H1 (cell line): ENCODE measurements around the gene F11R. TPM values are rescaled to one million over a fixed set of nuclear protein-coding genes. Genes with fewer than 3 reads are reported as not detected.

Experiments used
- CTCF ChIA-PET: fragments of 300-600 bp; sonication (Branson Sonifier 250); formaldehyde crosslinking; loops from one replicate; lab custom pipeline; 2021; ENCODE audit not compliant: partially characterized antibody; lab: Charles Lee
- POLR2A ChIA-PET: fragments of 300-600 bp; sonication (Branson Sonifier 250); formaldehyde crosslinking; loops from one replicate; lab custom pipeline; 2021; ENCODE audit warnings: inconsistent platforms; ENCODE audit not compliant: partially characterized antibody; lab: Charles Lee
- DNase-seq, 2 experiments: peaks; one replicate each; pipeline versions ENCODE4 v3.0.0 to v3.0.0-alpha.2; 2010 to 2022; ENCODE audit warnings: low spot score in 2 of 2, low read depth in 1 of 2, mixed read lengths in 1 of 2
- FAIRE-seq: peaks from 2 replicates; lab custom pipeline; 2011; peaks lifted over from hg19 to GRCh38; lab: Jason Lieb, UNC
- H2AFZ ChIP-seq: 2 replicates; pipeline ENCODE4 v1.8.1; 2012; ENCODE audit warnings: low read length, inconsistent platforms
- H2AK5ac ChIP-seq: 2 replicates; pipeline ENCODE4 v1.6.1; 2013; ENCODE audit warnings: low read depth, low read length
- H2BK120ac ChIP-seq: replicated peaks from 2 replicates; pipeline ENCODE3; 2013; ENCODE audit warnings: low read depth, low read length, inconsistent platforms
- H2BK12ac ChIP-seq: 2 replicates; pipeline ENCODE4 v1.6.1; 2013; ENCODE audit warnings: low read depth, low read length
- H2BK15ac ChIP-seq: 2 replicates; pipeline ENCODE4 v1.6.1; 2013; ENCODE audit warnings: low read length
- H2BK20ac ChIP-seq: 2 replicates; pipeline ENCODE4 v1.6.1; 2013; ENCODE audit warnings: low read length
- H2BK5ac ChIP-seq: 2 replicates; pipeline ENCODE4 v1.6.1; 2013; ENCODE audit warnings: low read depth, low read length
- H3K14ac ChIP-seq: 2 replicates; pipeline ENCODE4 v1.6.1; 2013; ENCODE audit warnings: inconsistent platforms; ENCODE audit not compliant: insufficient read length
- H3K18ac ChIP-seq: 2 replicates; pipeline ENCODE4 v1.6.1; 2013; ENCODE audit warnings: low read length; ENCODE audit errors: extremely low read depth
- H3K23ac ChIP-seq: 2 replicates; pipeline ENCODE4 v1.6.1; 2013; ENCODE audit warnings: inconsistent platforms; ENCODE audit not compliant: insufficient read length
- H3K23me2 ChIP-seq: 2 replicates; pipeline ENCODE4 v1.6.1; 2013; ENCODE audit warnings: low read depth, low read length
- H3K27ac ChIP-seq: 2 replicates; pipeline ENCODE4 v1.6.1; 2011; ENCODE audit warnings: low read depth, low read length, inconsistent platforms
- H3K27me3 ChIP-seq, 4 experiments: replicated peaks in 1 of 4; 1 replicate in 1 of 4; 2 replicates in 3 of 4; pipeline versions ENCODE4 v1.6.1 to v1.8.1; 2011 to 2013; ENCODE audit warnings: low read length in 3 of 4, mild to moderate bottlenecking in 3 of 4, inconsistent platforms in 2 of 4, mixed read lengths in 2 of 4, moderate library complexity in 1 of 4; ENCODE audit not compliant: control insufficient read depth in 3 of 4, insufficient read depth in 3 of 4; ENCODE audit errors: extremely low read depth in 1 of 4
- H3K36me3 ChIP-seq, 4 experiments: 2 replicates each; pipeline versions ENCODE4 v1.6.1 to v1.8.1; 2011 to 2013; ENCODE audit warnings: mild to moderate bottlenecking in 4 of 4, low read length in 3 of 4, moderate library complexity in 2 of 4, control low read depth in 1 of 4, inconsistent platforms in 1 of 4; ENCODE audit not compliant: insufficient read depth in 4 of 4, control insufficient read depth in 2 of 4
- H3K4ac ChIP-seq: replicated peaks from 2 replicates; pipeline ENCODE3; 2013; ENCODE audit warnings: low read length, low read depth, mixed read lengths, inconsistent platforms; ENCODE audit not compliant: insufficient read length
- H3K4me1 ChIP-seq, 4 experiments: replicated peaks in 1 of 4; 1 replicate in 1 of 4; 2 replicates in 3 of 4; pipeline versions ENCODE4 v1.6.1 to v1.8.1; 2011 to 2013; ENCODE audit warnings: low read length in 3 of 4, inconsistent platforms in 2 of 4, mixed read lengths in 1 of 4; ENCODE audit not compliant: insufficient read depth in 4 of 4, control insufficient read depth in 3 of 4
- H3K4me2 ChIP-seq, 2 experiments: 2 replicates each; pipeline versions ENCODE4 v1.6.1 to v1.8.1; 2011 to 2013; ENCODE audit warnings: low read depth in 2 of 2, low read length in 2 of 2, control low read depth in 1 of 2, inconsistent platforms in 1 of 2, mild to moderate bottlenecking in 1 of 2; ENCODE audit not compliant: insufficient read depth in 1 of 2
- H3K4me3 ChIP-seq, 4 experiments: fragments of 200-600, 300-600 bp in 1 of 4; sonication (generic), shearing (Covaris generic), sonication (Bioruptor Twin) in 1 of 4; 2 replicates each; pipeline versions ENCODE4 v1.5.1 to v1.8.1; 2011 to 2016; ENCODE audit warnings: low read length in 4 of 4, low read depth in 3 of 4, control low read depth in 2 of 4, inconsistent platforms in 2 of 4, mild to moderate bottlenecking in 2 of 4, mixed read lengths in 1 of 4, moderate library complexity in 1 of 4; ENCODE audit not compliant: insufficient read depth in 2 of 4; ENCODE audit errors: extremely low read depth in 1 of 4
- H3K56ac ChIP-seq: replicated peaks from 2 replicates; pipeline ENCODE3; 2013; ENCODE audit warnings: low read depth, mild to moderate bottlenecking, mixed read lengths, low read length, inconsistent platforms; ENCODE audit not compliant: insufficient read length
- H3K79me1 ChIP-seq: 2 replicates; pipeline ENCODE4 v1.6.1; 2013; ENCODE audit warnings: low read depth, low read length, control low read depth
- H3K79me2 ChIP-seq, 2 experiments: 2 replicates each; pipeline versions ENCODE4 v1.6.1 to v1.8.1; 2012 to 2013; ENCODE audit warnings: low read length in 2 of 2, mild to moderate bottlenecking in 2 of 2, inconsistent platforms in 1 of 2; ENCODE audit not compliant: insufficient read depth in 2 of 2, control insufficient read depth in 1 of 2
- H3K9ac ChIP-seq, 4 experiments: replicated peaks in 1 of 4; 1 replicate in 1 of 4; 2 replicates in 3 of 4; pipeline versions ENCODE4 v1.6.1 to v1.8.1; 2011 to 2013; ENCODE audit warnings: low read depth in 3 of 4, low read length in 3 of 4, control low read depth in 2 of 4, mild to moderate bottlenecking in 2 of 4, moderate library complexity in 2 of 4, inconsistent platforms in 1 of 4; ENCODE audit errors: extremely low read depth in 1 of 4
- H3K9me3 ChIP-seq, 2 experiments: 2 replicates each; pipeline versions ENCODE4 v1.6.1 to v1.8.1; 2012 to 2013; ENCODE audit warnings: mild to moderate bottlenecking in 2 of 2, moderate library complexity in 2 of 2, control low read depth in 1 of 2, inconsistent platforms in 1 of 2, low read depth in 1 of 2, low read length in 1 of 2, mixed read lengths in 1 of 2; ENCODE audit not compliant: insufficient read depth in 2 of 2
- H4K20me1 ChIP-seq, 2 experiments: replicated peaks in 1 of 2; 2 replicates each; pipeline versions ENCODE3 to v1.8.1; 2011 to 2013; ENCODE audit warnings: inconsistent platforms in 2 of 2, low read length in 2 of 2, mild to moderate bottlenecking in 1 of 2; ENCODE audit not compliant: insufficient read depth in 2 of 2, control insufficient read depth in 1 of 2
- H4K5ac ChIP-seq: 2 replicates; pipeline ENCODE4 v1.6.1; 2013; ENCODE audit warnings: low read length, low read depth, mixed read lengths, inconsistent platforms; ENCODE audit not compliant: insufficient read length
- H4K8ac ChIP-seq: 2 replicates; pipeline ENCODE4 v1.8.0; 2013; ENCODE audit warnings: mild to moderate bottlenecking, moderate library complexity, low read length, inconsistent platforms; ENCODE audit not compliant: insufficient read depth; ENCODE audit errors: extremely low read depth
- H4K91ac ChIP-seq: replicated peaks from 2 replicates; pipeline ENCODE3; 2013; ENCODE audit warnings: low read length, mixed read lengths, inconsistent platforms; ENCODE audit not compliant: insufficient read length
- MAX ChIP-seq: IDR thresholded peaks from 2 replicates; pipeline ENCODE4 v1.6.1; 2012; ENCODE audit warnings: inconsistent platforms
- RXRA ChIP-seq: IDR thresholded peaks from 2 replicates; pipeline ENCODE4 v1.6.1; 2011; ENCODE audit warnings: low read depth, mild to moderate bottlenecking, low read length, moderate library complexity; ENCODE audit not compliant: insufficient read depth
- TEAD4 ChIP-seq: IDR thresholded peaks from 2 replicates; pipeline ENCODE4 v1.6.1; 2012; ENCODE audit warnings: low read depth, low read length, inconsistent platforms, mixed read lengths
- polyA plus RNA-seq, 7 experiments: library from polyadenylated mRNA; depleted of rRNA in 3 of 7; stranded (reverse) in 5 of 7; unstranded in 2 of 7; fragments of >200 nt in 5 of 7; fragments of 200-250 nt in 2 of 7; gene quantifications; 1 replicate in 5 of 7; 2 replicates in 1 of 7; 4 replicates in 1 of 7; pipeline versions ENCODE4 v1.2.1 to v1.2.3, GENCODE V29; 2011 to 2013; ENCODE audit warnings: missing spikeins in 2 of 7, mixed read lengths in 2 of 7
- total RNA-seq: library from RNA; stranded (reverse); fragmentation: NEBNext Ultra II Directional; extraction: Animal tissue kit (Norgen Biotek cat#: 25700); gene quantifications from 2 replicates; pipeline ENCODE4 v1.2.1, GENCODE V29; 2021

Gene F11R
- total and polyA plus RNA-seq, 2 of the 8 experiments (the other 6 are each of a cell fraction or from before 2014, with no cell fraction given): 159 to 200 TPM

- H4K5ac ChIP-seq: peak overlapping the region; percentile 43
- POLR2A ChIA-PET: interaction anchor here (0.8 to 4.9 kb wide), 7 partner anchors 8 to 120 kb away, joined by 3 to 22 read pairs (median 7); partner anchors contain the start of genes DEDD, F11R and USF1
- H2BK5ac ChIP-seq: peak overlapping the region; percentile 94; the same call in 1 of the 2 replicates
- H4K91ac ChIP-seq: no peak overlapping the region
- CTCF ChIA-PET: interaction anchor here (0.8 to 9.8 kb wide), 5 partner anchors 15 to 153 kb away, joined by 3 to 58 read pairs (median 3); partner anchors contain the start of gene PPOX
- H3K27me3 ChIP-seq: no peaks in the 10 kb centered on the region
- no peak overlapping the region for H2BK15ac ChIP-seq
- peak overlapping the region; percentile 68 for H3K14ac ChIP-seq
- H3K18ac ChIP-seq: peak overlapping the region; percentile 55; the same call in 1 of the 2 replicates
- peak overlapping the region; percentile 75 for H2BK120ac ChIP-seq
- no peak overlapping the region for H4K8ac ChIP-seq
- no peak overlapping the region for H2AK5ac ChIP-seq
- no peak overlapping the region for H2BK20ac ChIP-seq
- peaks cover 42 to 90% of the 10 kb centered on the region in 2 experiments for H3K79me2 ChIP-seq
- no peak overlapping the region for H2AFZ ChIP-seq
- H3K9me3 ChIP-seq: no peaks in the 10 kb centered on the region
- peaks cover 7 to 24% of the 10 kb centered on the region in 2 experiments for H4K20me1 ChIP-seq
- peak overlapping the region; percentile 53 to 71; a peak in 3 of 4 replicates for H3K4me2 ChIP-seq
- FAIRE-seq (no peak), DNase-seq (no peak)
- H3K23ac ChIP-seq: no peak overlapping the region
- peaks cover 11 to 24% (median 19%) of the 10 kb centered on the region in 4 experiments for H3K4me1 ChIP-seq
- peaks cover 0 to 11% (median 2%) of the 10 kb centered on the region in 4 experiments; a peak in 3 of 8 replicates for H3K36me3 ChIP-seq
- no peak overlapping the region for H3K4ac ChIP-seq
- 0 out of 2 replicates have a peak overlapping the region, but pooled peaks have one; percentile 0 for H2BK12ac ChIP-seq
- no peak overlapping the region for H3K4me3 ChIP-seq
- H3K27ac ChIP-seq: peak overlapping the region; percentile 66; the same call in 1 of the 2 replicates
- peaks cover 14% of the 10 kb centered on the region for H3K79me1 ChIP-seq
- H3K56ac ChIP-seq: no peak overlapping the region
- H3K23me2 ChIP-seq: no peaks in the 10 kb centered on the region
- no peak overlapping the region; a peak in 1 of 7 replicates for H3K9ac ChIP-seq
- TF ChIP-seq TEAD4 (no peak), MAX (no peak), RXRA (no peak)
Measured at GRCh38 chr1:161013131-161013487, 7.8 kb downstream of the F11R start.
